Glutamatergic neuron (in vitro differentiated cells): Measurements from ENCODE around the gene ZNF248. TPM values are rescaled to one million over a fixed set of nuclear protein-coding genes. Genes with fewer than 3 reads are reported as not detected.

ENCODE experiments used
- DNase-seq: peaks from one replicate; pipeline ENCODE4 v3.0.0; 2022
- H3K27ac Mint-ChIP-seq: one replicate; pipeline ENCODE4 v1.8.0; 2020; ENCODE audit warnings: mild to moderate bottlenecking, mixed read lengths, inconsistent platforms; ENCODE audit not compliant: unreplicated experiment
- H3K27me3 Mint-ChIP-seq: one replicate; pipeline ENCODE4 v1.8.0; 2020; ENCODE audit warnings: mild to moderate bottlenecking, moderate library complexity, mixed read lengths, inconsistent platforms; ENCODE audit not compliant: unreplicated experiment
- H3K36me3 Mint-ChIP-seq: one replicate; pipeline ENCODE4 v1.8.0; 2020; ENCODE audit warnings: mild to moderate bottlenecking, mixed read lengths, inconsistent platforms; ENCODE audit not compliant: unreplicated experiment
- H3K4me1 Mint-ChIP-seq: one replicate; pipeline ENCODE4 v1.8.0; 2020; ENCODE audit warnings: mild to moderate bottlenecking, low read depth, mixed read lengths, inconsistent platforms; ENCODE audit not compliant: unreplicated experiment
- H3K4me3 Mint-ChIP-seq: one replicate; pipeline ENCODE4 v1.8.0; 2020; ENCODE audit warnings: mild to moderate bottlenecking, mixed read lengths, inconsistent platforms; ENCODE audit not compliant: unreplicated experiment
- H3K9me3 Mint-ChIP-seq: one replicate; pipeline ENCODE4 v1.8.0; 2020; ENCODE audit warnings: mild to moderate bottlenecking, moderate library complexity, mixed read lengths, inconsistent platforms; ENCODE audit not compliant: unreplicated experiment
- total RNA-seq: library from RNA; stranded (reverse); fragmentation: NEBNext Ultra II Directional; extraction: Animal tissue kit (Norgen Biotek cat#: 25700); gene quantifications from one replicate; pipeline ENCODE4 v1.2.1, GENCODE V29; 2021; ENCODE audit not compliant: unreplicated experiment
- TF ChIP-seq, protein P1 (sequence below): fragments of 200-600 bp; sonication (generic); IDR thresholded peaks from one replicate; pipeline ENCODE4 v1.5.0; 2021; ENCODE audit not compliant: partially characterized antibody, unreplicated experiment

ZNF248 gene
- total RNA-seq, 1 donor from 2014 or later, result 11.1 TPM

GRCh38 chr10:37758074-37758473 is 99.3 kb downstream of the ZNF248 start:
- TF ChIP-seq, protein P1, sequence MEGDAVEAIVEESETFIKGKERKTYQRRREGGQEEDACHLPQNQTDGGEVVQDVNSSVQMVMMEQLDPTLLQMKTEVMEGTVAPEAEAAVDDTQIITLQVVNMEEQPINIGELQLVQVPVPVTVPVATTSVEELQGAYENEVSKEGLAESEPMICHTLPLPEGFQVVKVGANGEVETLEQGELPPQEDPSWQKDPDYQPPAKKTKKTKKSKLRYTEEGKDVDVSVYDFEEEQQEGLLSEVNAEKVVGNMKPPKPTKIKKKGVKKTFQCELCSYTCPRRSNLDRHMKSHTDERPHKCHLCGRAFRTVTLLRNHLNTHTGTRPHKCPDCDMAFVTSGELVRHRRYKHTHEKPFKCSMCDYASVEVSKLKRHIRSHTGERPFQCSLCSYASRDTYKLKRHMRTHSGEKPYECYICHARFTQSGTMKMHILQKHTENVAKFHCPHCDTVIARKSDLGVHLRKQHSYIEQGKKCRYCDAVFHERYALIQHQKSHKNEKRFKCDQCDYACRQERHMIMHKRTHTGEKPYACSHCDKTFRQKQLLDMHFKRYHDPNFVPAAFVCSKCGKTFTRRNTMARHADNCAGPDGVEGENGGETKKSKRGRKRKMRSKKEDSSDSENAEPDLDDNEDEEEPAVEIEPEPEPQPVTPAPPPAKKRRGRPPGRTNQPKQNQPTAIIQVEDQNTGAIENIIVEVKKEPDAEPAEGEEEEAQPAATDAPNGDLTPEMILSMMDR, result no peak
- DNase-seq, result no peak
- H3K9me3 Mint-ChIP-seq, result peaks cover 7% of the 10 kb centered on the region
- no peaks in the 10 kb centered on the region for H3K27me3 Mint-ChIP-seq
- no peaks in the 10 kb centered on the region for H3K4me1 Mint-ChIP-seq
- no peak overlapping the region for H3K4me3 Mint-ChIP-seq
- H3K27ac Mint-ChIP-seq, result no peak overlapping the region
- H3K36me3 Mint-ChIP-seq, result no peaks in the 10 kb centered on the region

DNA sequence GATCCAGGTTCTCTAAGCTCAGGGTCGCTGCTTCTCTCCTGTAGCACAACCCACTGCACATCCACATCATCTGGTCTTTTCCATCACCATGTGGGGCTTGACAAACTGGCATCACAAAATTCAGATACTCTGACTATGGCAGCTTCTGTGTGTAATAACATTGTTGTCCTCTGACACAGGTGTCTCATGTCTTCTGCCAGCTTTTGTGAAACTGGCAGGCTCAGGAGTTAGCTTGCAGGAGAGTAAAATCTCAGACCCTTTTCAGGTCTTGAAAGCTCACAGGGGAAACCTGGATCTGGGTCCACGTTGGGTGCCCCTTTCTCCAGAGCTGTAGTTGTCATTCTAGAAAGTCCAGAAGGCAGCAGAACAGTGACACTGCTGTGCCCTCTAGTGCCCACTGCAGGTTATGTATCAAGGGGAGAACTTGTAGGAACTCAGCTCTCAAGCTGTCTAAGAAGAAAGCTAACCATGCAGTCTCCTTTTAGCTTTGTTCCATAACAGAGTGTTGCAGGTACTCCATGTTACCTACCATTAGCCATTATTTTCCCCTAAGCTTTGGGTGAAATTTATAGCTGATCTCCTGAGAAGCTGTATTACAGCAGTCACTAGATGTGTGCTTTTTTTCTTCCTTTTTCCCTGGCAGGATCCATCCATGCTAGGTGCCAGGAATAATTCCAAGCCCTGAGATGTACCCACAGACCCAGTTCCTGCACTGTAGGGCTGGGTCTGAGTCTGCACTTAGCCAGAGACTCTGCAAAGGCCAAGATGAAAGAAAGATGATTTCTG is 102.7 kb downstream of the ZNF248 start:
- H3K36me3 Mint-ChIP-seq, result no peaks in the 10 kb centered on the region
- no peak overlapping the region for H3K27ac Mint-ChIP-seq
- H3K4me1 Mint-ChIP-seq, result no peaks in the 10 kb centered on the region
- no peaks in the 10 kb centered on the region for H3K27me3 Mint-ChIP-seq
- H3K9me3 Mint-ChIP-seq, result peaks cover 9% of the 10 kb centered on the region
- DNase-seq, result peak; percentile 38
- H3K4me3 Mint-ChIP-seq, result no peak overlapping the region
- TF ChIP-seq, protein P1, result peak; percentile 18

DNA sequence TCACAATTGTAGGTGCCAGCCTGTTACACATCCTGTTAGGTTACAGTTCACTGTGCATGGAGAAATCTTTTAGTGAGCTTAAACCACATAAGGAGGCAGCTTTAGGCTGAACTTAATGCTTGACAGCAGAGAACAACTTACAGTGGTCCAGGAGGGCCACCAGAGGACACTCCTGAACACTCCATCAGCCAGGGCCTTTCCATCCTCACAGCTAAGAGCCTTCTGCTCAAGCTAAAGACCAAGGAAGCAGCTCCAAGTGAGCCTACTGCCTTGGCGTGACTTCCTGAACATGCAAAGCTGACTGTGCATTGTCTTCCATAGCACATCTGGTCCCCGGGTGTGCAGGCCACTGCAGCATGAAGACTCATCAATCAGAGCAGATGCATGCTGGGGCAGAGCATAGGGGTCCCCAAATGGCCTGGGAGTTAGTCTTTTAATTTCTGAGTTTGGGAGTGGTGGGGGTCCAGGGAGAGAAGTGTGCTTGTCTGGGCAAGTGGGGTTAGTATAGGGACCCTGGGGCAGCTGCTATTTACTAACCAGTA is 105.0 kb downstream of the ZNF248 start:
- Mint-ChIP-seq H3K4me1 (no peaks in the 10 kb centered on the region), H3K9me3 (peaks cover 10% of the 10 kb centered on the region), H3K27me3 (peaks cover 3% of the 10 kb centered on the region), H3K27ac (no peak overlapping the region), H3K36me3 (peaks cover 7% of the 10 kb centered on the region), H3K4me3 (no peak overlapping the region)
- TF ChIP-seq, protein P1, result no peak
- no peak for DNase-seq

GRCh38 chr10:37748170-37748569 is 109.2 kb downstream of the ZNF248 start:
- Mint-ChIP-seq H3K27ac (no peak overlapping the region), H3K9me3 (peaks cover 5% of the 10 kb centered on the region), H3K4me3 (no peak overlapping the region), H3K27me3 (peaks cover 3% of the 10 kb centered on the region), H3K36me3 (peaks cover 7% of the 10 kb centered on the region), H3K4me1 (no peaks in the 10 kb centered on the region)
- TF ChIP-seq, protein P1, result no peak
- DNase-seq, result no peak

DNA sequence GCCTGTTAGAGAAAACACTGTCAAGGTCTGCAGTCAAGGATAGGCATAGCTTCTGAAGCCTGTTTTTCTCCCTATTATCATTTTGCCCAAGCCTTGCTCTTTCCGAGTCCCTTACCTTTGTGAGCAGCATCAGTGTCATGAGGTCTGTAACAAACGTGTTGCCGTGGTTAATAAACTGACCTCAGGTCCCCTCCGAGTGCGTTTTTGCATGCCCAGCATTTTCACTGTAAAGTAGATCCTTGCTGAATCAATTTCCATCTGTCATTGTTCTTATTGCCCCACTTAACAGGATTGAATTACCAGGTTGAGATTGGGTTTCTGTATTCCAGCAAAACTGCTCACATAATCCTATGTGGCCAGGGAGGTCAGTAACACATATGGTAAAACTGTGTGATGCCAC is 110.3 kb downstream of the ZNF248 start:
- H3K36me3 Mint-ChIP-seq, result peaks cover 7% of the 10 kb centered on the region
- peaks cover 5% of the 10 kb centered on the region for H3K9me3 Mint-ChIP-seq
- H3K4me1 Mint-ChIP-seq, result no peaks in the 10 kb centered on the region
- peaks cover 3% of the 10 kb centered on the region for H3K27me3 Mint-ChIP-seq
- no peak overlapping the region for H3K27ac Mint-ChIP-seq
- H3K4me3 Mint-ChIP-seq, result no peak overlapping the region
- no peak for DNase-seq
- TF ChIP-seq, protein P1, result no peak
